HG03558 (cell line): ENCODE data around the gene IL1RL2.

ENCODE experiments used
- ATAC-seq: cut with Tn5 transposase; IDR thresholded peaks from one replicate; pipeline ENCODE4 v1.9.1; 2021; ENCODE audit warnings: moderate number of reproducible peaks; ENCODE audit not compliant: unreplicated experiment; ENCODE audit errors: extremely low read depth

IL1RL2 gene

DNA sequence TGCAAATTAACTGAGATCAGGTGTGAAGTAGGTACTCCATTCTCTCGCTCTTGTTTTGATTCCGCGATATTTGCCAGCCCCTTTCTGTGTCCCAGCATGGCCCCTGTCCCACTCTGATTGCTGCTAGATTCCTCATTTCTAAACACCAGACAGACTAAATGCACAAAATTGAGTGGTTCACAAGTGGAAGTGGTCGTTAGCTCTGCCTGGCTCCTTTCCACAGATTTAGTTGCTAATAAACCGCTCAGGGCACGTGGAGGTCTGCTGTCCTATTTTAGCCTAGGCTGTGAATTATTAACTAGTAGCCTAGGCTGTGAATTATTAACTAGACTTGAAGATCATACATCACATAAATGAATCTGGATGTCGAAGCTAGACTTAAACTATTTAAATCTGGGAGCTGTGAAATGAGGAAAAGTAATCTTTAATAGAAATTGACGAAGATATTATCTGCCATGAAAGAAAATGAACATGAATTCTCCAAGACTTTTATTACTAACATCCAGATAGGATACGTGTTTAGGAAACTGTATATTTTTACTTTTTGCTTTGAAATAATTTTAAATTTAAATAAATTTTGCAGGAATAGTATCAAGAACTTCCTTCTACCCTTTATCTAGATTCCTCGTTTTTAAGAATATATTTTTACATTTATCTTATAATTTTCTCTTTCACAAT, 3.7 kb downstream of the IL1RL2 start:
- no peak for ATAC-seq

DNA sequence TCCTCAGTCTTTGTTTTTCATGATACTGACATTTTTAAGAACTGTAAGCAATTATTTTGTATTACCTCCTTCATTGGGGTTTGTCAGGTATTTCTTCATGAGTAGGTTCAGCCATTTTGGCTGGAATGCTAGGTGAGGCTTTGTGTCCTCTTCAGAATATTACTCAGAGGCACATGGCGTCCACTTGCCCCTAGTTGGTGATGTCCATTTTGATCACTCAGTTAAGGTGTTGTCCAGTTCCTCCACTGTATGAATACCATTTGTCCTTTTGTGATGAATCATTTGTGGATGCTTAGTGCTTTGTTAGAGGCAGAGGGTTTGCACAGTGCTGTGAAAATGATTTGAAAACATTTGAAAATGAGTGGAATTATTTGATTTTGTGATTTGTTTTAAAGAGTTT, 4.7 kb downstream of the IL1RL2 start:
- ATAC-seq = no peak

DNA sequence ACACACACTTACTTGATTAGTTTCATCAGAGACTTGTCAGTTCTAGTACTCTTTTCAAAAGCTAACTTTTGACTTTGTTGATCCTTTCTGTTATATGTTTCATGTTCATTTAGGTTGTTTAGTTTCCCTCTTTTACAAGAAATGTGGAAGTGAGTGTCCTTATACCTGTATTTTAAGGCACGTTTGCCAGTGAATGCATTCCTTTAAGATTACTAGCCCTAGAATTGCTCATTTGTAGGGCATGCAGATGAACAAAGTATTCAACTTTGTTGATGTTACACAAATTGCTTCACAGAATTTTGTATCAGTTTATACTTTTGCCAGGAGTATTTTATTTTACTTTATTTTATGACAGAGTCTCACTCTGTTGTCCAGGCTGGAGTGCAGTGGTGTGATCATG, 6.3 kb downstream of the IL1RL2 start:
- ATAC-seq = no peak

DNA sequence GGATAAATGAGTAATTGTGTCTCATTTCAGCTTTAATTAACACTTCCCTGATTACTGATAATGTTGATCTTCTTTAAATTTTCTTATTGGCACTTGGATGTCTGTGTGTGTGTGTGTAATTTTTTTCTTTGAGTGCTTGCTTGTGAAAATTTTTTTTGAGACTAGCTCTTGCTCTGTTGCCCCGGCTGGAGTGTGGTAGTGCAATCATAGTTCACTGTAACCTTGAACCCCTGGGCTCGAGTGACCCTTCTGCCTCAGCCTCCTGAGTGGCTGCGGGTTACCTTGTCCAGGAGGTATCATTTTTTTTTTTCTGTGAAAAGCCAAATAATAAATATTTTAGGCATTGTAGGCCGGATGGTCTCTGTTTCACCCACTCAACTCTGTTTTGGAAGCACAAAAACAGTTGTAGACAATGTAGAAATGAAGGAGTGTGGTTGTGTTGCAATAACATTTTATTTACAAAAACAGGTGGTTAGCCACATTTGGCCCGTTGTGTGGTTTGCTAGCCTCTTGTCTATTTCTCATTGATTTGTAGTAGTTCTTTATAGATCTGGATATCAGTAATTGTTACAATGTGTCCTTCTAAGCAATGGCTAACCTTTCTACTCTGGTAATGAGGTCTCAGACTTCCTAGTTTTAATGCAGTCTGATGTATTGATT, 7.9 kb downstream of the IL1RL2 start:
- ATAC-seq = no peak

DNA sequence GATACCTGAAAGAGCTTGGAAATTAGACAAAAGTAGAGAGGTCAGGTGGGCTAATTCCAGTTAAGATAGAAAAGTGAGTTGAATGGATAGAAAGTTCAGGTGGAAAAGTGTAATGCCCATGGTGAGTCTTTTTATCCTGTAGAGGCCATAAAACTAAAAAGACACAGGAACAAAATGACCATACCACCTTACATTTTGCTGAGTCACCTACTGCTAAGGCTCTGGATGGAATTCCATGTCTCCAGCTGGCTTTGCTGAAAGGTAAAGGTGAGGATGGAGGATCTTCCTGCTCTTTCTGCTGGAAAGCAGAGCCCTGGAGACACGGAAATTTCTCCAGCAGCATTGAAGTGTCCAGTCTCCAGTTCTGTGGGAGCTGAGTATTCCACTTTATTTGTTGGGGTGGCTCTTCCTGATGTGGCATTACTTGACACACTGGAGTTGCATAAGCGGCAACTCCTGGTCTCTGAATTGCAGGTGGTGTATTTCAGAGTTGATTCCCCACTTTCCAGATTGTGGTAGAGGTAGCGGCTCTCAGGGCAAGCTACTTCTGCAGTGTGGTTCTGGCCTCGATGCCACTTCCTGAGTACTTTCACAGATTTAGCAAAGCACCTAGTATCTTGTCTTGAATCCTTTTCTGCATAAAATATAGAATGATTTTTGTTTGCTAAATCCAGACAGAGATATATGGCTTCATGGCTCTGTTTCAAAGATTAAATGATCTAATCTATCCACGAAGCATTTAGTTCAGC, 10.7 kb downstream of the IL1RL2 start:
- ATAC-seq = no peak

DNA sequence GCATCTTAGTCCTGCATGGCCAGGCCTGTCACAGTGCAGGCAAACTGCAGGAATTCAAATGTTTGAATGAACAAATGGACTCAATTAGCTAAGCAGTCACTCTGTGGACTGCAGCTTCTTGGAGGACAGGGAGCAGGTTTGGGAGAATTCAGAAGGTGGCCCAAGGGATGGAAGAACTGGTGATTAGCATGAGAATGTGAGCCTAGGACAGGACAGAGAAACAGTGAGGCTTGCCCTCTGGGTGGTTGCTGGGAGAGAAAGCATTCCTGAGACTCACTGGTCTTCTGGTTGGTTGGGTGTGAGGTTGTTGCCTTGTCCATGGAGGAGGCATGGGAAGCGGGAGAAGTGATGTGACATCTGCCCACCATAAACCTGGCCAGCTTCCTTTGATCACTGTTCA, 13.7 kb downstream of the IL1RL2 start:
- no peak for ATAC-seq

DNA sequence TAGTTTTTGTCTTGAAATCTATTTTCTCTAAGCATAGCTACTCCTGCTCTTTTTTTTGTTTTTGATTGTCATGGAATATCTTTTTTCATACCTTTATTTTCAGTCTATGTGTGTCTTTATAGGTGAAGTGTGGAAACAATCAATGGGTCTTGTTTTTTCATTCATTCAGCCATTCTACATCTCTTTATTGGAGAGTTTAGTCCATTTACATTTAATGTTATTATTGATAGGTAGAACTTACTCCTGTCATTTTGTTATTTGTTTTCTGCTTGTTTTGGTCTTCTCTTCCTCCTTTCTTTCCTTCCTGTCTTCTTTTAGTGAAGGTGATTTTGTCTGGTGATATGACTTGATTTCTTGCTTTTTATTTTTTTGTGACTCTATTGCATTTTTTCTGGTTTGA, 17.8 kb downstream of the IL1RL2 start:
- no peak for ATAC-seq

DNA sequence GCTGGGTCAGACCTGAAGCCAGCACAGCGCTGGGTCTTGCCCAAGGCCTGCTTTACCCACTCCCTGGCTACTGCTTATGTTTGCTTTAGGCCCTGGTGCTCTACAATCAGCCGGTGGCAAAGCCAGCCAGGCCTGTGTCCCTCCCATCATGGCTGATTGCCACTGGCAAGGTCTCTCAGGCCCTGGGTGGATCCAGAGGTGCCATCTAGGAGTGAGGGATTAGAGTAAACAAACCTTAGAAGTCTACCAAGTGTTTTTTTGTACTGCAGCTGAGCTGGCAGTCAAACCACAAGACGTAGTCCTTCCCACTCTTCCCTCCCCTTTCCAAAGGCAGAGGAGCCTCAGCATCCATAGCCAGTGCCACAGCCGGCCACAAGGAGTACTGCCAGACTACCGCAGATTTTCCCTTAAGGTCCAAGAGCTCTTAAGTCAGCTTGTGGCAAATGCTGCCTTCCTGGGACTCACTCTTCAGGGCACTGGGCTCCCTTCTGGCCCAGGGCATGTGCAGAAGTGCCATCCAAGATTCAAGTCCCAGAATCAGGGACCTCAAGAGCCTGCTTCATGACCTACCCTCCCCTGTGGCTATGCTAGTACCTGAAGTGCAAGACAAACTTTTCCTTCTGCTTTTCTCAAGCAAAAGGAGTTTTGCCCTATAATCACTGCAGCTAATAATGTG, 20.0 kb downstream of the IL1RL2 start:
- no peak for ATAC-seq

DNA sequence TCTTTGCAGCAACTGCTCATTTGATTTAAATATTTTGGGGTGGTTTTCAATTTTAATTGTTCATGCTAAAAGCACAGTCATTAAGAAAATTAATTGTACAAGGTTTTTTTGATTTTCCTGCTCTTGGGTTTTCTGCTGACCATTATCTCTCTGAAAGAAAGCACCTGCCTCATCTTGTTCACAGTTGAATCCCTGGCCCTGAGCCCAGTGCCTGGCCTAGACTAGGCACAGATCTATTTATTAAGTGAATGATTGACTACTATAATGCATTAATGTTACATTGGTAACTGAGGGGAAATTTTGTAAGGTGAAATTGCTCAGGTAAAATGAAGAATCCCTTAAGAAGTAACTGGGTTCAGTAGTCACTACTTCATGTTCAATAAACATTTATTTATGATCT, 22.0 kb downstream of the IL1RL2 start:
- ATAC-seq = no peak

DNA sequence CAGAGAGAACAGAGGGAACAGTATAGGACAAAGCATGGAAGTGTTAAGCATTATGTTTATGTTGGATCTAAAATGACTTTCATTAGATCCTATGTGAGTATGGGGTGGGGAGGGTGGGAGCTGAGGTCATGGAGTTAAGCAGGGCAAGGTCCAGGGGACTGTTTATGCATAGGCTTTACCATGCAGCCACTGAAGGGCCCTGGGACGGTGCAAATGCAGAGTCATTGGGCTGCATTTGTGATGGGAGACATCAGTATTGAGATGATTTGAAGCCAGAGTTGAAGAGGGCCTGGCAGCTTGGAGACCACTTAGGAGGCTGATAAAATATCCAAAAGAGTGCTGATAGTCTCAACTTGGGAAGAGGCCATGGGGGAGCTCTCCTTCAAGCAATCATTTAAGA, 22.7 kb downstream of the IL1RL2 start:
- no peak for ATAC-seq

DNA sequence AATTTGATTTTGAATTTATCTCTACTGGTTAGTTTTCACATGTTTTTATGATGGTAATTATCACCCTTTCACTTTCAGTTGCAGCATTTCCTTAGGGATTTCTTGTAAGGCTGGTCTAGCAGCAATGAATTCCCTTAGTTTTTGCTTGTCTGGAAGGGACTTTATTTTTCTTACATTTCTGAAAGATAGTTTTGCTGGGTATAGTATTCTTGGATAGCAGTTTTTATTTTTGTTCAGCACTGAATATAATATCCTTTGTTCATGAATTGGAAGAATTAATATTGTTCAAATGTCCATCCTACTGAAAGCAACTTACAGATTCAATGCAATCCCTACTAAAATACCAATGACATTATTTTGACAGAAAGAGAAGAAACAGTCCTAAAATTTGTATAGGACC, 30.2 kb downstream of the IL1RL2 start:
- no peak for ATAC-seq

DNA sequence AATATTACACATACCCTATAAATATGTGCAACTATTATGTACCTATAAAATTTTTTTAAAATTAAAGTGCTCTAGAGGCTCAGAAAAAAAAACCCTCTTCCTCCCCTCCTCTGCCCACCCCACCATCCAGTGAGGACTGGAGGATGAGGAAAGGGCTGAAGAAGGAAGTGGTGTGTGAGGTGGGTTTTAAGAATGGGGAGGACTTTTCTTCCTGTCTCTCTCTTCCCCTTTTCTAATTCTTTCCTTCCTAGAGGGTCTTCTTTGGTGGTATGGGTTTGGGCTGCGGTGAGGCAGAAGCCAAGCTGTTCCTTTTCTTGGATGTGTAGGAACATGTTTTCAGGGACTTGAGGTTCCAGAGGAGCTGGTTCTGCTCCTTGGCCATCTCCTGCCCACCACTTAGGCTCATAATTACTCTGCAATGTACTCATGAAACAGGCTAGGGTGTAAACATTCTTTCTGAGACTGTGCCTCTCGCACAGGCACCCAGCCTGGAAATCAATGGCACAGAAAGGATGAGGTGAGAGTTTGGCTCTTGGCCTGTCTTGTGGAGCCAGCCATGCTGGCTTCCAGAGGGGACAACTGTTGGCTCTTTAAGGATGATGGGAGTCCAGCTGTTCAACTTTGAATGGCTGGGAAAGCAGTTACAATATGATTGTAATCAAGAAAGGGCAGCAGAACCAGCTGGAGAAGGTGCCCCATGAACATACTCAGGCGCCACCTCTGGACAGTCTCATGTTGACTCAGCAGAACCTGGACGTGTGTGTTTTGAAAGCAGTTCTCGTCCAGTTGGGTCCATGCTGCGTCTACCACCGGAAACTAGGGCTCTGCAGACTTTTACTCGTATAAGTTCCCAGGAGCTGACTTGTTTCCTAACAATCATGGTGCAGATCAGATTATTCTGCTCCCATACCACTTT, 38.3 kb downstream of the IL1RL2 start:
- ATAC-seq = no peak

DNA sequence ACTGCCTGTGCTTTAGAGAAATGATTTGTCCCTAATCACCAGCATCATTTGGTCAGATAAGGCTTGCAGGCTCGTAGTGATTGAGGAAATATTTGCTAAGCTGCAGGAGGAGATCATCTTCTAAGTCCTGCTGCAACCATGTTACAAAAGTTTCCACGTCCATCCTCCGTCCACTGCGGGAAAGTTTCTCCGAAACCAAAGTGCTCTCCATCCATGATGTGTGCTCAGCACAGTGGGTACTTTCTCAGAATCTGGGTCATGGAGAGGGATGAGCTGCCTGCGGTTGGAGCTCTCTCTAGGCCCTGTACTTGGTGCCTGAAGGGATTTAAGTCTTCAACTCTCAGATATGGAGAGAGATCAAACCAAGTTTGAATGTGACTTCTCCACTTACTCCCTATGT, 39.3 kb downstream of the IL1RL2 start:
- ATAC-seq = no peak

DNA sequence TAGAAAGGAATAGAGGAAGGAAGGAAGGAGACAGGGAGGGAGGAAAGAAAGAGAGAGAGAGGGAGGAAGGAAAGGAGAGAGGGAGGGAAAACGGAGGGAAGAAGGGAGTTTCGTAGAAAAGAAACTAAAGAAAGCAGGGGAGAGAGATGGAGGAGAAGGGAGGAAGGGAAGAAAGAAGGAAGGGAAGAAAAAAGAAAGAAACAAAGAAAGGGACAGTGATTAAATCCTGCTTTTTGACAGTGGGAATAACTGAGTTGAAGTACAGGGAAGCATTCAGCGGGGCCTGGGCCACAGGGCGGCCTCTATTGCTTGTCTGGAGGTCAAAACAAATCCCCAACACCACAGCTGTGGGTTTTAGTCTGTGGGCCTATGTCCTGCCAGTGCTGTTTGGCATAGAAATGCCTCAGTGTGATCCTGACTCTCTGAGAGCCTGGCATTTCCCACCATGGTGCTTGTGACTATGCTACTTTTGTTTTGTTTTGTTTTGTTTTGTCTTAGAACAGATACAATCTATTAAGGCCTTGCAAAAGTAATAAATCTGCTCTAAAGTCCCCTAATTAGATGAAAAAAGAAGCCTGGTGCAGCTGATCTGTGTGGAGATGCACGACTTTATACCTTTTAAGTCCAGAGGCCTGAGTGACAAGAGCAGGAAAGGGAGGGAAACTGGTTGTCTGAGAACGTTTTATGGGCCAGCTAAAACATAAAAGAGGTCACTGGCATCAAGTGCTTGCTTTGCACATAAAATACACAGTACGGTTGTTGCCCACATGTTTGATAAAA, 40.0 kb downstream of the IL1RL2 start:
- no peak for ATAC-seq

DNA sequence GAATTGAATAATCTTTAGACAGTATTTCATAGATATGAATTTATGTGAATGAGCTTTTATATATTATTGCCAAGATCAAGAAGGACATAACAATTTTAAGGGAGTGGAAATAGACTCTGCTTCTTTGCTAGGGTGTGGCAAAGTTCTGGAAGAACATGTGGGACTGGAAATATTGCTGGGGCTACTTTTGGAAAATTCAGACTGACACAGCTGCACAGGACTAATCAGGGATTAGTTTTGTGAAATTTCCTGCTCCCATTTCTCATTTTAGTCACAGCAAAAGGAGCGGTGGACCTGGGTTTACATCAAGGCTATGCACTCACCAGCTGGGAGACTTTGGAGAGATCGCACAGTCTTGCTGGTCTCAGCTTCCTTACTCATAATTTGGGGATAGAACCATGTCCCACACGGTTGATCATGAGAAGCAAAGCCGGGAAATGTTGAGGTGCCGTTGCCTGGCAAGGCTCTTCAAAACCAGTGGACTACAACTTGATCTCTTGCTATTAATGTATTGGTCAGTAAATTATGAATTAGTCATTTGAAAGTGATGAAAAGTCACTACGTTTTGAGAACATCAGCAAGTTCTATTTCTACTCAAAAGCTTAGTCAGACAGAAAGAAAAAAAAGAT, 42.4 kb downstream of the IL1RL2 start:
- no peak for ATAC-seq

DNA sequence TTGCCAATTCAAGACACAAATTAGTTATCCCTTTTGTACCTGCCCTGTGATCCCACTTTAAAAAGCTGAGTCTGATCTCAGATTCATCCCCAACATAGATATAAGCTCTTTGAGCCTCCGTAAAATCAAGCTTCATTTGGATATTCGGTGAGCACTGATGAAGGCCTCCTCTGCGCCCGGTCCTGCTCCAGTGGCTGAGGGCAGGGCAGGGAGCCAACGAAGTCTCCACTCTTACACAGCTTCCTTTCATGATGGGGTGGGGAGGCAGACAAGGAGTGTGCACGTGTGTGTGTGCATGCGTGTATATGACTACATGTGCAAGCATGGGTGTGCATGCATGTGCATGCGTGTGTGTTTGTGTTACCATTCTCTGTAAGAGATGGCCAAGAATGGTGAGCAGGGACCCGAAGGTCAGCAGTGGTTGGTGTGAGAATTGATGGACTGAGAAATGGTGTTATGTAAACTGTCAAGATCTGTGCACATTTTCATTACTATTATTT, 43.6 kb downstream of the IL1RL2 start:
- ATAC-seq = no peak

DNA sequence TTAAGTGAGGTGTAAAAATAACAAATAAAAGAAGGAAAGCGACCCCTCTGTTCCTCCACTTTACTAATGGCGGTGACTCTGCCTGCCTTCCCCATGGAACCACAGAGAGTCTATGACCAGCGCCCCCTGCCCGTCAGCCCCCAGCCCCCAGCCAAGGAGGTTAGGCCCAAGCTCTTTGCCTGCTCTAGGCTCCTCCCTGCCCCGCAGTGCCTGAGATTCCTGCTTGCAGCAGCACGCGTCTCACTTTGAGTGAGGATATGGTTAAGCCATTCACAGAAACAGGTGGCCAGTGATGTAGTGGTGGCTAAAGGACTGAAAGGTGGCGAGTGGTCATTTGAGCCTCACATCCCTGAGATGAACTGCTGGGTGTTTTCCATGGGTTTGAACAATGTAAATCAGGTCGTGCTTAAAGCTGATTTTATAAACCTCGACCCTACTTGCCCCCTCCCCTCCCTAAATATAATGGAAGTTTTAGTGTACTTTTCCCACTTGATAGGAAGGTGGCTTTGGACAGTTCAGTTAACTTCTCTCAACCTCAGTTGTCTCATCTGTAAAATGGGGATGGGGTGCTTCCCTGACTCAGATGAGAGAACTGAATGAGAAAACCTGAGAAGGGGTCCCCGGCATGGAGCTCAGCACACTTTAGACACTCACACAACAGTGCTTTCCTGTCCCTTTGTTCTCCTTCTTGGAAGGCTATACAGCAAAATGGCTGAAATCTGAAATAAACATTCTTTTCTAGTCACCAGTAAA, 46.5 kb downstream of the IL1RL2 start:
- no peak for ATAC-seq

DNA sequence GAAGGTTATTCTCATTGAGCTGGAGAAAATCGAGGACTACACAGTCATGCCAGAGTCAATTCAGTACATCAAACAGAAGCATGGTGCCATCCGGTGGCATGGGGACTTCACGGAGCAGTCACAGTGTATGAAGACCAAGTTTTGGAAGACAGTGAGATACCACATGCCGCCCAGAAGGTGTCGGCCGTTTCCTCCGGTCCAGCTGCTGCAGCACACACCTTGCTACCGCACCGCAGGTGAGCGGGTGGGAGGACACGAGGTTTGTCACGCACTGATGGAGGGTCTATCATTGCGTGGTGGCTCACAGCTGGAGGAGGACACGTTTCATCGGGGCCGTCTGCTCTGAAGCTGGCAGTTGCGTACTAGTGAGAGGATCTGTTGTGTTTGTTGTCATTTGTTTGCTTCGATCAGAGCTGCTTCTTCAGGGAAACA, 48.2 kb downstream of the IL1RL2 start:
- ATAC-seq = no peak
